ENCODE measurements around the gene SLC35C1.
"Not testable (repeated sequence)": the region's sequence is repeated elsewhere in the genome, so short reads cannot be mapped to it uniquely, and the experiment has no call there.

The SLC35C1 gene

DNA sequence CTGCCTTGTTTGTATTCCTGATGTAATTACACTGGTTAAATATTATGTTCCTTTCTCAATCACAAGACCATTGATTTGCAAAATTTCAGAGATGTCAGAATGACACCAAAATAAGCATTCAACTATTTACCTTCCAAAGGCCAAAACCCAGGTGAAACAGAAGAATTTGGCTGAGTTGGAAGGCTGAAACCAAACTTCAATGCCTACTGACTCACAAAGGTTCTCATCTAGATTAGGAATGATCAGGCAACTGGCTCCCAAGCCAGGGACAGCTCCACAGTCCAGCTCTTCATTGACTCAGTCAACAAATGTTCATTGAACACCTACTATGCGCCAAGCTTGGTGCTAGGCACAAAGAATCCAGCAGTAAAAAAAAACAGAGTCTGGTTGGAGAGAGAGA, 13.4 kb upstream of the SLC35C1 start:
- no peak for DNase-seq

DNA sequence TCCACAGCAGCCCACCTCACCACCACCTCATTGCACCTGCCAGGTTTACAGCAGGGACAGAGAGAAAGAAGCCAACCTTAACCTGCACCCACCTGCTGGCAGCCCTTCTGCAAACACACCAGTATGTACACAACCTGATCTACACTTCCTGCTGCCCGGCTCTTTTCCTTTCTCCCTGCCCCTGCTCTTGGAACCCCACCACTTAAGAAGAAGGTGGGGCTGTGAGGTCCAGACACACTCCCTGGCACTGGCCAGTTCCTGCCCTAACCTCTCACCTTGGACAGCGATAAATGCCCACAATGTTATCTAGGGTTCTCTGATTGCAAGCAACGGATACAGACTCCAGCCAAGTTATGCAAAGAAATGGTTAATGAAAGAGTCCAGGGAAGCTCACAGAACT, 10.8 kb upstream of the SLC35C1 start:
- no peak for DNase-seq

DNA sequence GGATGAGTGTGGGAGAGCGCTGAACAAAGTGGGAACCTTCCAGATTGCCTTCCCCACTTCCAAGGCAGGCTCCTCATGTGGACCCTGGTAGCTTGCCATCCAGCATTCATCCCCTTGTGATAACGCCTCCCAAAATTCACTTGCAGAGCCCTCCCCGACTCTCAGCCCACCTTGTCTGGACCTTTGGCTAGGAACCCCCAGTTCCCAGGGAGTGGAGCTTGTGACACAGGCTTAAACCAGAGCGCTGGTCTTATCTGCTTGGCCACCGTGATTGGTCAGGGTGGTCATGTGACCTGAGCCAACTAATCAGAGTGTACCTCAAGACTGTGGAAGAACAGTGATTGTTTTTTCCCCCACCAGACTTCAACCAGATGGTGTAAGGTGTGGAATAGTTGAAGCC, 9.6 kb upstream of the SLC35C1 start:
- DNase-seq, result no peak

DNA sequence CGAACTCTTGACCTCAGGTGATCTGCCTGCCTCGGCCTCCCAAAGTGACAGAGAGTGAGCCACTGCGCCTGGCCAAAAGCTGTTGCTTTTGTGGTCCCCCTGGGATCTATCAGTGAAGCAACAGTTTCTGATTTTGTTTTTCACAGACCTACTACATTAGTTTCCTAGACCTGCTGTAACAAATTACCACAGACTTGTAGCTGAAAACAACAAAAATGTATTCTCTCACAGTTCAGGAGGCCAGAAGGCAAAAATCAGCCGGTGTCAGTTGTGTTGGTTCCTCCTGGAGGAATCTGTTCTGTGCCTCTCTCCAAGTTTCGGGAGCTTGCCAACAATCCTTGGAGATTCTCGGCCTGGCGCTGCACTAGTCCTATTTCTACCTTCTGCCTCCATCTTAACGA, 8.5 kb upstream of the SLC35C1 start:
- no peak for DNase-seq

DNA sequence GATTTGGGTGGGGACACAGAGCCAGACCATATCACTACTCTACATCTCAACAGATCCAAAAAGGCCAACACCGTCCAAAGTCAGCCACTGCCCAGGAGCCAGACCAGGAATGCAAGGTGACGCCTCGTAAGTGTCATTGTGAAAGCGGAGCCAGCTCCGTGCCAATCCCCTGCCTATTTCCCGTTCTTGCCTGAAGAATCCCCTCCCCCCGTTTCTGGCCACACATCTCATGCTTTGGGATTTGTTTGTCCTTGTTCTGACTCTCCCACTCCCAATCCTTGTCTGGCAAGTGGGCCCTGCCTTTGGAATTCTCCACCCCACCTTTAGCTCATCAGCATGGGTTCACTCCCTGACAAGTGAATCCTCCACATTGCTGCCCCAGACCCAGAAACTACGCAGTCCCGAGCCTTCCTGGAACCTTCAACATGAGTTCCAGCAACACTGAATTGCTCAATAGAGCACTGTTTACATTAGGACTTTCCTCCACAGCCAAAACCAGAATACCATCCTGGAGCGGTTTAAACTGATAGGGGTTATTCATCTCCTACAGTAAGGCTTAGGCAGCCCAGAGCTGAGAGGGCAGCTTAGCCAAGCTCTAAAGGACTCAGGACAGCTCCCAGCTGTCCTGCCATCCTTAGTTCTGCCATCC, 6.0 kb upstream of the SLC35C1 start:
- DNase-seq, result no peak

DNA sequence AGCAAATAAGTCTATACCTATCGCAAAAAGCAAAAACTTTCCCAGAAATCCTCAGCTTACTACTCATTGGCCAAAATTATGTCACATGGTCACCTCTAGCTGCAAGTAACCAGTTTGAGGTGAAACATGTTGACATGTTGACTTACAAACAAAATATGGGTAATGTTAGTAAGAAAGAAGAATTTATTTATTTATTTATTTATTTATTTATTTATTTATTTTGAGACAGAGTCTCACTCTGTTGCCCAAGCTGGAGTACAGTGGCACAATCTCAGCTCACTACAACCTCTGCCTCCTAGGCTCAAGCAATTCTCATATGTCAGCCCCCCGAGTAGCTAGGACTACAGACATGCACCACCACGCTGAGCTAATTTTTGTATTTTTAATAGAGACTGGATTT, 5.4 kb upstream of the SLC35C1 start:
- no peak for DNase-seq

DNA sequence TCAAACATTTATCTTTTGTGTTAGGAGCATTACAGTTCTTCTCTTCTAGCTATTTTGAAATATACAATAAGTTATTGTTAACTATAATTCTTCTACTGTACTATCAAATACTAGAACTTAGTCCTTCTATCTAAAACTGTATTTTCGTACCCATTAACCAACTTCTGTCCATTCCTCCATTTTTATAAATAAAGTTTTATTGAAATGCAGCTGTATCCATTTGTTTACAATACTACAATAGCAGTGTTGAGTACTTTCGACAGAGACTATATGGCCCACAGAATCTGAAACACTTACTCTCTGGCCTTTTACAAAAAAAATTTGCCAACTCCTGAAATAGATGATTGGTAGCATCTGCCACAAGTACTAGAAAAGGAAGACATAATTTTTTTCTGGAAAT, 4.7 kb upstream of the SLC35C1 start:
- DNase-seq, result no peak

DNA sequence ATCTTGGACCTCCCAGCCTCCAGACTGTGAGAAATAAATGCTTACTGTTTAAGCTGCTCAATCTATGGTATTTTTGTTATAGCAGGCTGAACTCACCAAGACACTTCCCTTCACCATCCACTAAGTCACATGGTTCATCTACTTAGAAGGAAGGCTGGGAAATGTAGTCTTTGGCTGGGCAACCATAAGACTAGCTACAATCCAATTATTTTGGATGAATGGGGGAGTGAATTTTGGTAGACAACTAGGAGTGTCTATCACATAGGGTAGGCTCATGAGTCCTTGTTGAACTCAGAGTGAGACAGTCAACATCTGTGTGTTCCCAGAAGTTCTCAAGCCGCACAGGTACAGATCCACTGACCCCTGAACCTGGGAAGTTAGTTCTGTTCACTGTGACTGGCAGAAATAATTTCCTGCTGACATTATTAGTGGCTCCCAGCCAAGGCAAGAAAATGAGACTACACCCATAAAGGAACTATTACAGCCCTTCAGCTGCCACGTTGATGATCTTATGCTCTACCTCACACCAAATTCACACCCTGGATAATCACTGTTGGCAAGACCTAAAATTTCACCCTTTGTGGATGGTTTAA, 3.1 kb upstream of the SLC35C1 start:
- peak; percentile 27 for DNase-seq

DNA sequence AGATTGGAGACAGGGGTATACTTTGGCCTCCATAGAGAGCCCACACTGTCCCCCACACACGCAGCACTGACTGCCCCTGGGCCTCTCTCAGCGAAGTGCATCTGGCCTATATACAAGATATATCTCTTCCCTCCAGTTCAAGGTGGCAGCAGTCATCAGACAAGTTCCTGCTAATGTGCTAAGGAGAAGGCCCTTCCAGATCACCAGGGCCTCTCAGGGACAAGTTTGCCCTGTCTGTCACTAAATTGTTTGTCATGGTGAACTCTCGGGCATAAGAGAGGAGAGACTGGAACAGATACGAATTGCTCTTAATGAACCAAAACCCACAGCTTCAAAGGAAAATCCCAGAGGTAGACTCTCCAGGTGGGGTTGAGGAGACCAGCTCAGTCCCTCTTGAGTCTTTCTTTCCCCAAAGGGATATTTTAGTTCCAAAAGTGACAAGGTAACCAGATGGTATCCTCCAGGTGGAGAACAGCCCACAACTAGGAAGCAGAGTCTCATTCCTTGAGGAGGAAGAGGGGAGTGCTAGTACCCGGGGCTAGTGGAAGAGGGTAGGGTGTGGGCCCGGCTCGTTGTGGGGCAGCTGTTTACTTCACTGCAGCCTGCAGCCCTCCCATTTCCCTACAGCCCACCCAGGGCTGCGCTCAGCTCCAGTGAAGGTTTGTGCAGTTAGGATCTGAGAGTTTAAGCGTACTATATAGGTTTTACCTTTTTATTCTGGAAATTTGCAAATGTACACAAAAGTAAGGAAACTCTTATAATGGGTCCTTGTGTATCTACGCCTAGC, 2.2 kb upstream of the SLC35C1 start:
- DNase-seq, result no peak

DNA sequence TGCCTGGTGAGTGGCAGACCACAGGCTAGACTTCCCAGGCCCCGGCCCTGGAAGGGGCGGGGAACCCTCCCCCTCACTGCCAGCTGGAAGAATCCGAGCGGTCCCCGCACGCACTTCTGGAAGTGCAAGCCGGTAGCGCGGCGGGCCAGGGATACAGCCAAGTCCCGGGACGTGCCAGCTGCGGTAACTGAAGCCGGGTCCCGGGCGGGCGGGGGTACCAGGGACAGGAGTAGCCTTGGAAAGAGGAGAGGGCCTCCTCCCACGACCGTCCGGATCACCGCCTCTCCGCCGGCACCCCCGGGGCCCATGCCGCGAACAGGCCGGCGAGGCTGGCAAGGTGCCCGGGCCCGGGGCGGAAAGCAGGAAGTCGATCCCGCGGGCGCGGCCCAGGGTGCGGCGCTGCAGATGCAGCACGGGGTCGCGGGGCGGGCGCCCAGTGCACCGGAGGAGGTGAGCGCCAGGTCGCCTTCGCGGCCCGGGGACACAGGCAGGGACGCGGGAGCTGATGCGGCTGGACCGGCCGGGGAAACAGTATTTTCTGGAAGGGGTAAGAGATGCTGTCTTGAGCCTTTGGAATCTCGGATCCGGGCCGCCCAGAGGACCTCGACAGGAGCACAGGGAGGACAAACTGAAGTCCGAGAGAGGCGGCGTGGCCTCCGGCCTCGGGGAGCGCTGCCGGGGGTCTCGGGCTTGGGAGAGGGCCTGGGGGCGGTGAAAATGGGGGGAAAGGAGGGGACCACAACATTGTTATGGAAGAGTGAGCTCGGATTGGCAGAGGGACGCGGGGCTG, 783 bp upstream of the SLC35C1 start:
- DNase-seq, result peak; percentile 64

DNA sequence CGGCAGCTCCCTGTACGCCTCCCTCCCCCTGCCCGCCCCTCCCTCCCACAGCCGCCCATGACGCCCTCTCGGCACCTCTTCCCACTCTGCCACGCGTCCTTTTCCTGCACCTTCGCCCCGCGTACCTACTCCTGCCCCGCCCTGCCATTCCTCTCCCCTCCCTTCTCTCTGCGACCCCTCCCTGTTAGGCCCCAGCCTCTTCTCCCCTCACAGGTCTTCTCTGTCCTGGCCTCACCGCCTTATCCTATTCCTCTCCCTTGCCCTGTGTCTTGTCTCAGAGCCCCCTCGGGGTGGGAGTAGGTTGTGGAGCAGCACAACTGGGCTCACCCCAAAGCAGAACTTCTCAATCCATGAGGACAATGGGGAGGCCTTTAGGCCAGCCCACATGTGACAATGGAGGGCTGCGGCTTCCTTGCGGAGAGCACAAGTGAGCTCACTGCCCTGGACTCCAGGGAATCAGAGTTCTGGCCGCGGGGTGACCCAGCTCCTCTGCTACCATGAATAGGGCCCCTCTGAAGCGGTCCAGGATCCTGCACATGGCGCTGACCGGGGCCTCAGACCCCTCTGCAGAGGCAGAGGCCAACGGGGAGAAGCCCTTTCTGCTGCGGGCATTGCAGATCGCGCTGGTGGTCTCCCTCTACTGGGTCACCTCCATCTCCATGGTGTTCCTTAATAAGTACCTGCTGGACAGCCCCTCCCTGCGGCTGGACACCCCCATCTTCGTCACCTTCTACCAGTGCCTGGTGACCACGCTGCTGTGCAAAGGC, 539 bp downstream of the SLC35C1 start:
- DNase-seq, result no peak

DNA sequence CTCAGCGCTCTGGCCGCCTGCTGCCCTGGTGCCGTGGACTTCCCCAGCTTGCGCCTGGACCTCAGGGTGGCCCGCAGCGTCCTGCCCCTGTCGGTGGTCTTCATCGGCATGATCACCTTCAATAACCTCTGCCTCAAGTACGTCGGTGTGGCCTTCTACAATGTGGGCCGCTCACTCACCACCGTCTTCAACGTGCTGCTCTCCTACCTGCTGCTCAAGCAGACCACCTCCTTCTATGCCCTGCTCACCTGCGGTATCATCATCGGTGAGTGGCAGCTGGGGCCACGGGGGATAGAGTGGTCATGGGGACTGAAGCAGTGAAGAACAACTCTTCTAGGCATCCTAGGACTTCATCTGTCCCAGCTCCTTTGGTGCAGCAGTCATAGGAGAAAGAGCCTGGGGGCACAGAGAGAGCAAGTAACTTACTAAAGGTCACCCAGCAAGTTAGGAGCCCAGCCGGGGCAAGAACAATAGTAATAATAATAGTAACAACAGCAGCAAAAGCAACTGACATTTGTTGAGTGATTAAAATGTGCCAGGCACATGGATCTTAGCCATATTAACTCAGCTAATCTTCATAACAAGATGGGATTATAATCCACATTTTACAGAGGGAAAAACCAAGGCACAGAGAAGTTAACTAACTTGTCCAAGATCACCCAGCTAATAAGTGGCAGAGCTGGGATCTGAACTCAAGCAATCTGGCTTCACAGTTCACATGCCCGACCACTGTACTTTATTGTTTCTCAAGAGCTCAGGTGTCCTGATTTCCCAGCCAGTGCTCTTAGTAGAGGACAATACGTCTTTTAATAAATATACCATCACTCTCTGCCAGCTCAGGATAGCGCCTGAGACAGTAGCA, 1.4 kb downstream of the SLC35C1 start:
- no peak for DNase-seq

DNA sequence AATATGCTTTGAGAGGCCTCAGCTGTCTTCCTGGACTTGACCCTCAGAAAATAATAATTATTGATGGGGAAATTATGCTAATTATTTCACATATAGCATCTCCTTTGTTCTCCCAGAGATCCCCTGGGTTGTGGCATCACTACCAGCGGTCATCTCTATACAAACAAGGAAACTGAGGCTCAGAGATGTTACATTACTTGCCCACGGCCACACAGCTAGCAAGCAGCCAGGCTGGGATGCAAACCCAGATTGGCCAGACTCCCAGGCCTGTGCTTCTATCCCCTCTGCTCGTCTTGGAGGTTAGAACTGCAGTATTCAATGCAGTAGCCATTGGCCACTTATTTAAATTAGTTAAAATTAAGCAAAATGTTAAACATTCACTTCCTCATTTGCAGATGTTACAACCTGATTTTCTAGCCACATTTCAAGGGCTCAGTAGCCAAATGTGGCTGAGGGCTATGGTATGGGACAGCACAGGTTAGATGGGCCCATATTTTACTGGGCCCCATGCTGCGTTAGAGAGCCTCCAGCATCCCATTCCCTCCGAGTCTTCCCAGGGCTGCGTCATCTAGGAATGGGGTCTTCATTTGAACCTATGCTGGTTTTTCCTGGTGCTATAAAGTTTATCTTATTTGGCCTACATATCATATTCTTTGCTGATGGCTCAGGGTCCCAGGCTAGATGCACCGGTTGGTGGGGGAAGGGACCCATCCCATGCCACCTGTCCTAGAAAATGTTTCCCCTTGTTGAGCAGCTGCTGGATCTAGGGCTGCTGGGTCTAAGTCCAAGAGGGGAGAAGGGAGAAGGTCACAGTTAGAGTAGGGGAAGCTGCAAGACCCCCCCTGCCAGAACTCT, 2.2 kb downstream of the SLC35C1 start:
- no peak for DNase-seq

DNA sequence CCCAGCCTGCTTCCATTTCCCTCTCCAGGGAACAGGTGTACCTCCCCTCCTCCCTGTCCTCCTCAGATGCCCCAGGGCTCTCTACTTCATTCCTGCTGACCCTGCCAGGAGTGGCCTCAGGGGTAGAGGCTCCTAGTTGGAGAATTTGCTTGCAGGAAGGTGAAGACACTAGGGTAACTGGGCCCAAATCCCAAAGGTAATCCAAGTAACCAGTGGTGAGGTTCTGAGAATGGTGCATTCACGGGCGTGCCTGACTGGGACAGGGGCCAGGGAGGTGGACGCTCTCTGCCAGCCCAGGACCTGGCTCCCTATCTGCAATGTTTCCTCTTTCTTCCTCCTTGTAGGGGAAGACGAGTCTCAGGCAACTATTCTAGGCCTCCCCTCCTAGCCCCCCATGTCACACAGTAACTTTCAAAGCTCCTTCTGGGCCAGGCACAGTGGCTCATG, 2.9 kb downstream of the SLC35C1 start:
- no peak for DNase-seq

DNA sequence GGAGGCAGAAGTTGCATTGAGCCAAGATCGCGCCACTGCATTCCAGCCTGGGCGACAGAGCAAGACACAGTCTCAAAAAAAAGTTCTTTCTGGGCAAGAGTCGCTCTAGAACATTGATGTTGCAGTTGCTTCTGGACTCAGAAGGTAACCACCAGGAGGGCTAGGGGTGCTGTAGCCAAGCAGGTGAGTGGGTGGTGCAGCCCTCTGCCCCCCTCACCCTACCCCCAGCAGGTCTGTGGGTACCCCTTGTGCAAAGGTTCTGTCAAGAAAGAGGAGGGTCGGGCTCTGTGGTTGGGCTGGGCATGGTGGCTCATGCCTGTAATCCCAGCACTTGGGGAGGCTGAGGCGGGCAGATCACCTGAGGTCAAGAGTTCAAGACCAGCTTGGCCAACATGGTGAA, 3.5 kb downstream of the SLC35C1 start:
- DNase-seq, result not testable (repeated sequence)

DNA sequence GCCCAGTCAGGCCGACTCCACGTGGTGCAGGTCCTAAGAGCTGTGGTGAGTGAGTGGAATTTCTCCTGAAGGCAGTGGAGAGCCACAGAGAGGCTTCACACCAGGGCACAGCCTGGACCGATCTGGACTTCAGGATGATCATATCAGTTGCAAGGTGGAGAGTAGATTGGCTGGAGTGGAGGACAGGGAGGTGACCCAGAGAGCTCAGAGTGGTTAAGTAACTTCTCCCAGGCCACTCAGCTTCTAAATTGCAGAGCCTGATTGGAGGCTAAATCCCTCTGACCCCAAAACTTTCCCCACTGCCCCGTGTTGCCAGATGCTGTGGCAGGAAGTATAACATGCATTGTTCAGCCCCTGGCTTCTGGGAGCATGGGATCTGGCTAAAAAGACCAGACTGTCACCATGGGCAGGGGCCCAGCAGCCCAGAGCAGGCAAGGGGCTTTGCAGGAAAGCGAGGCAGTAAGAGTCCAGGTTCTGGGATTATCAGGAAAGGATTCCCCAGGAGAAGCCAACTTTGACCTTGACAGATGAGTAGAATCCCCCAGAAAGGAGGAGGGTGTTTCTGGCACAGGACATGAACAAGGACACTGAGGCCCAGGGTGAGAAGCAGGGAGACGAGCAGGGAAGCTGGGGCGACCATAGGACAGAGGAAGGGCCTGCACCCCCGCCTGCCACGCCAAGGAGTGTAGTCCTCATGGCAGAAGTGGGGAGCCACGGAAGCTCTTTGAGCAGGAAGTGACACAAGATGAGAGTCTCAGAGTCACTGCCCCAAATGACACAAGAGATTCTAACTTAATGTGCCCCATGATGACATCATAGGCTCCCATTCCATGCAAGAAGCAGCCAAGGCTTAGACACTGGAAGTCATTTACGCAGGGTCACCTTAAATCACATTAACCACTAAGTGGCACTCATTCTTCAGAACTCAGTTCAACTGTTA, 4.8 kb downstream of the SLC35C1 start:
- no peak for DNase-seq

DNA sequence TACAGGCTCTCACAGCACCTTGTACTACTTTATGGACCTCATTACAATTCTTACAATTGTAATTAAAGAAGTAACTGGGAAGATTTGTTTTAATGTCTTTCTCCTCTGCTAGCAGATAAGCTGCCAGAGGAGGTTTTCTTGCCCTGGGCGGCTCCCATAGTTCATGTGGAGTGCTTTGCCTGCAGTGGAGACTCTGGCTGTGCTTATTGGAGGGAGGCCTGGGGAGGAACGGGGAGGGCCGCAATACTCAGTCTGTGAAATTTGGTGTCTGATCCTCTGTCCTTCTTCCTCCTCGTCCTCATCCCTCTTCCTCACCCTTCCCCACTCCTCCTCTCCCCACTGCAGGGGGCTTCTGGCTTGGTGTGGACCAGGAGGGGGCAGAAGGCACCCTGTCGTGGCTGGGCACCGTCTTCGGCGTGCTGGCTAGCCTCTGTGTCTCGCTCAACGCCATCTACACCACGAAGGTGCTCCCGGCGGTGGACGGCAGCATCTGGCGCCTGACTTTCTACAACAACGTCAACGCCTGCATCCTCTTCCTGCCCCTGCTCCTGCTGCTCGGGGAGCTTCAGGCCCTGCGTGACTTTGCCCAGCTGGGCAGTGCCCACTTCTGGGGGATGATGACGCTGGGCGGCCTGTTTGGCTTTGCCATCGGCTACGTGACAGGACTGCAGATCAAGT, 5.6 kb downstream of the SLC35C1 start:
- no peak for DNase-seq

DNA sequence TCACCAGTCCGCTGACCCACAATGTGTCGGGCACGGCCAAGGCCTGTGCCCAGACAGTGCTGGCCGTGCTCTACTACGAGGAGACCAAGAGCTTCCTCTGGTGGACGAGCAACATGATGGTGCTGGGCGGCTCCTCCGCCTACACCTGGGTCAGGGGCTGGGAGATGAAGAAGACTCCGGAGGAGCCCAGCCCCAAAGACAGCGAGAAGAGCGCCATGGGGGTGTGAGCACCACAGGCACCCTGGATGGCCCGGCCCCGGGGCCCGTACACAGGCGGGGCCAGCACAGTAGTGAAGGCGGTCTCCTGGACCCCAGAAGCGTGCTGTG, 6.1 kb downstream of the SLC35C1 start:
- DNase-seq, result no peak
